C4-2B (cell line): Measurements from ENCODE around the gene ST7.

Source experiments
- H3K27ac ChIP-seq: fragments of 450-650 bp; 2 replicates; pipeline ENCODE4 v1.5.1; 2017
- ZFX ChIP-seq: fragments of 450-650 bp; IDR thresholded peaks from 2 replicates; pipeline ENCODE4 v1.6.1; 2017
- TF ChIP-seq, protein P1 (sequence below): fragments of 450-650 bp; conservative IDR thresholded peaks from 2 replicates; pipeline ENCODE4 v1.5.1; 2017; ENCODE audit warnings: mild to moderate bottlenecking

Gene ST7

GRCh38 chr7:117135553-117135891 lies 182.2 kb downstream of the ST7 start:
- TF ChIP-seq, protein P1, sequence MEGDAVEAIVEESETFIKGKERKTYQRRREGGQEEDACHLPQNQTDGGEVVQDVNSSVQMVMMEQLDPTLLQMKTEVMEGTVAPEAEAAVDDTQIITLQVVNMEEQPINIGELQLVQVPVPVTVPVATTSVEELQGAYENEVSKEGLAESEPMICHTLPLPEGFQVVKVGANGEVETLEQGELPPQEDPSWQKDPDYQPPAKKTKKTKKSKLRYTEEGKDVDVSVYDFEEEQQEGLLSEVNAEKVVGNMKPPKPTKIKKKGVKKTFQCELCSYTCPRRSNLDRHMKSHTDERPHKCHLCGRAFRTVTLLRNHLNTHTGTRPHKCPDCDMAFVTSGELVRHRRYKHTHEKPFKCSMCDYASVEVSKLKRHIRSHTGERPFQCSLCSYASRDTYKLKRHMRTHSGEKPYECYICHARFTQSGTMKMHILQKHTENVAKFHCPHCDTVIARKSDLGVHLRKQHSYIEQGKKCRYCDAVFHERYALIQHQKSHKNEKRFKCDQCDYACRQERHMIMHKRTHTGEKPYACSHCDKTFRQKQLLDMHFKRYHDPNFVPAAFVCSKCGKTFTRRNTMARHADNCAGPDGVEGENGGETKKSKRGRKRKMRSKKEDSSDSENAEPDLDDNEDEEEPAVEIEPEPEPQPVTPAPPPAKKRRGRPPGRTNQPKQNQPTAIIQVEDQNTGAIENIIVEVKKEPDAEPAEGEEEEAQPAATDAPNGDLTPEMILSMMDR, result no peak
- H3K27ac ChIP-seq, result no peak overlapping the region

DNA sequence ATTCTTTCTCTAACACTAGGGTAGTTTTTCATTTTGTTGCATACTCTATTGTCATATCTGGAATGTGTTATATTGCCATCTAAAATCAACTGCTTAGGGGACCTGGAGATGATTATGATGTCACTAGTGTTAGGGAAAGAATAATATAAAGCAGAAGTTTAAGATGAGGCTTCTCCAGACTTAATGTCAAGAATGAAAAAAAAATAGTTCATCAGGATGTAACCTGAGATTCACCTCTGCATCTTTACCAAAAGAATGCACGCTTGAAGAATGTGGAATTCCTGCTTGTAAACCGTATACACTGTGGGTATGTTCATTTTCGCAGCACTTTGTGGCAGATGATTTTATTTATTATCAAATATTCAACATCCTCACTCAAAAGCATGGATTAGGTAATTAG lies 184.6 kb downstream of the ST7 start:
- no peak overlapping the region for H3K27ac ChIP-seq
- TF ChIP-seq ZFX, result no peak
- TF ChIP-seq, protein P1, result no peak

GRCh38 chr7:117138495-117138894 lies 185.2 kb downstream of the ST7 start:
- no peak overlapping the region for H3K27ac ChIP-seq
- no peak for TF ChIP-seq ZFX
- TF ChIP-seq, protein P1, result no peak

DNA sequence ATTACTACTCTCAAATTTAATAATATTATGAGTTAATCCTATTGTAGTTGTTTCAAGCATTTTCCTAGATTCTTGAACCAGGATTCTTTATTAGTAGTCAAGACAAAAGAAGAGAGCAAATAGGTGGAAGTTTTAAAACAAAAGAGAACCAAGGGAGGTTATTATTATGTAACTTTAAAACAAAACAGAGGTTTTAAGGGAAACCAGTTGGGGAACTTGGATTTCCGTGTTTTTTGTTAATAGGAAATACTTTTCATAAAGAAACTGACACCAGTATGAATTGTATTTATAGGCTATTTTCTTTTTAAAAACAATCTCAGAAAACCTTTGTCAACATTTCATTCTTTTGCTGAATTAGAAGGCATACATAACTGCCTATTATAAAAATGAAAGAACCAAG lies 185.7 kb downstream of the ST7 start:
- TF ChIP-seq, protein P1, result no peak
- TF ChIP-seq ZFX, result no peak
- no peak overlapping the region for H3K27ac ChIP-seq

DNA sequence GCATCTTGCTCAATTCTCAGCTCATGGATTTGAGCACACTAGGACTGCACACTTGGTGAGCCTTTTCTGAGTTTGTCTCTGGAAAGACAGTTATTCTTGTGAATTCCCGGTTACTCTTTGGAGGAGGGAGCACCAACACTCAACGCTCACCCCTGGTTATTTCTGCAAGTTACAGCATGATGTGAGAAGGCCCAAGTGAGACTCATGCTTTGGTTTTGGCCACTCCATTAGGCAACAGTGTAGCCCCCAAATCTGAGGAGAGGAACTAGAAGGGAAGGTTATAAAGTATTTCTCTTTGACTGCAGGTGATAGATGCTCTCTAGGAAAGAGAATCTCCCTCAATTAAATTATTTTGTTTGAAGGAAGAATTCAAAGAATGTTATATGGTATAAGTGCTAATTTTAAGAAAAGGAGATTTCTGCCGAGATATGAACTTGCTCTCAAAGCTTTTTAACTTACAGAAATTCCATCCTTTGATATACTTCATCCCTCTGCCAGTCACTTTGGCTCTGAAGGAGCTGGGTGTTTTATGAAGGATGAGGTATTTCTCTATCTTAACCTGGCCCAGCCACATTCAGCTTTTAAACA lies 186.2 kb downstream of the ST7 start:
- H3K27ac ChIP-seq, result no peak overlapping the region
- TF ChIP-seq, protein P1, result no peak
- no peak for TF ChIP-seq ZFX

DNA sequence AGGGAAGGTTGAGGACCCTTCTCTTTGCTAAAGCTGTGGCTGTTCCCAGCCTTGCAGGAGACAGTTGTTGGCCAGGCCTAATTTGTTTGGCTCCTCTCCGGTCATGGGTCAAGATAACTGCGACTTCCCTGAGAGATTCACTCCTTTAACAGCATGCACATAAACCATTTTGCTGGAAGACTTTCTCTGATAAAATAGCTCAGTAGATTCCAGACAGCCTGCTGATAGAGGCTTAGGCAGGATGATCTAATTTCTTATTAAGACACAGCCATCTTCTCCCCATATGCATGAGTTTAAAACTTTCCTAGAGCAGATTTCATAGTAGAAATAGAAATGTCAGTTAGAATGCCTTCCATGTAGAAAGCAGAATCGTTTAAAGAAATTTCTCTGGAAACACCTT lies 187.6 kb downstream of the ST7 start:
- TF ChIP-seq, protein P1, result no peak
- TF ChIP-seq ZFX, result no peak
- no peak overlapping the region for H3K27ac ChIP-seq

- no peak overlapping the region for H3K27ac ChIP-seq
Measured at GRCh38 chr7:117143066-117143465, 189.8 kb downstream of the ST7 start.

More at GRCh38 chr7:117143066-117143465, 189.8 kb downstream of the ST7 start:
- no peak for TF ChIP-seq ZFX
- TF ChIP-seq, protein P1, result no peak
